HEK293 (cell line): ENCODE measurements around the gene PJVK.
A peak's percentile ranks its signal among the peaks of the same experiment; 100 is the strongest.

Experiments
- CTCF ChIA-PET: fragments of 350-600 bp; formaldehyde crosslinking; extraction: SDS; loops from one replicate; lab custom pipeline; 2021; ENCODE audit warnings: antibody characterized with exemption; lab: Yijun Ruan, JAX
- POLR2A ChIA-PET: fragments of 300-600 bp; formaldehyde crosslinking; extraction: SDS; loops from one replicate; lab custom pipeline; 2020; ENCODE audit warnings: antibody characterized with exemption, inconsistent platforms; lab: Yijun Ruan, JAX
- H3K27ac ChIP-seq: fragments of 200-500 bp; sonication (Bioruptor generic); 2 replicates; pipeline ENCODE4 v1.5.1; 2014; ENCODE audit warnings: low read depth, low read length, control low read depth, inconsistent platforms; ENCODE audit errors: extremely low read depth
- H3K36me3 ChIP-seq, 2 experiments: fragments of 200-500 bp in 1 of 2; sonication (Bioruptor generic) in 1 of 2; 1 replicate in 1 of 2; 2 replicates in 1 of 2; pipeline ENCODE4 v1.5.1; 2014 to 2017; ENCODE audit warnings: inconsistent platforms in 2 of 2, low read length in 2 of 2; ENCODE audit not compliant: control insufficient read depth in 2 of 2, insufficient read depth in 1 of 2
- H3K4me1 ChIP-seq: fragments of 200-500 bp; sonication (Bioruptor generic); 2 replicates; pipeline ENCODE4 v1.5.1; 2014; ENCODE audit warnings: mild to moderate bottlenecking, low read length, inconsistent platforms; ENCODE audit not compliant: control insufficient read depth, insufficient read depth
- H3K4me3 ChIP-seq: 2 replicates; pipeline ENCODE4 v1.5.1; 2011; ENCODE audit warnings: low read depth, mild to moderate bottlenecking, control low read depth, low read length, moderate library complexity
- H3K9me3 ChIP-seq: fragments of 200-500 bp; sonication (Bioruptor generic); 2 replicates; pipeline ENCODE4 v1.5.1; 2014; ENCODE audit warnings: low read depth, low read length, inconsistent platforms; ENCODE audit not compliant: control insufficient read depth, insufficient read depth
- PBX3 ChIP-seq: sonication (generic); formaldehyde crosslinking; IDR thresholded peaks from 2 replicates; pipeline ENCODE4 v1.8.1; 2022; ENCODE audit warnings: mild to moderate bottlenecking, moderate library complexity, missing genetic modification reagents
- PRDM1 ChIP-seq: fragments of 450-650 bp; formaldehyde crosslinking; IDR thresholded peaks from 2 replicates; pipeline ENCODE4; 2016; ENCODE audit warnings: missing biosample characterization, missing genetic modification characterization
- SCRT1 ChIP-seq: fragments of 450-650 bp; formaldehyde crosslinking; IDR thresholded peaks from 2 replicates; pipeline ENCODE4 v1.5.1; 2016; ENCODE audit warnings: missing biosample characterization, missing genetic modification characterization, borderline replicate concordance
- ZBTB1 ChIP-seq: fragments of 450-650 bp; formaldehyde crosslinking; IDR thresholded peaks from 2 replicates; pipeline ENCODE4 v1.5.1; 2016; ENCODE audit warnings: missing biosample characterization, missing genetic modification characterization
- ZBTB11 ChIP-seq: fragments of 450-650 bp; formaldehyde crosslinking; conservative IDR thresholded peaks from 2 replicates; pipeline ENCODE4 v1.5.1; 2016; ENCODE audit warnings: low read depth, missing biosample characterization, missing genetic modification characterization
- ZBTB21 ChIP-seq: fragments of 450-650 bp; formaldehyde crosslinking; IDR thresholded peaks from 2 replicates; pipeline ENCODE4 v1.5.1; 2017; ENCODE audit warnings: missing biosample characterization, missing genetic modification characterization
- ZBTB8A ChIP-seq: fragments of 450-650 bp; formaldehyde crosslinking; IDR thresholded peaks from 2 replicates; pipeline ENCODE4 v1.5.1; 2016; ENCODE audit warnings: missing biosample characterization, missing genetic modification characterization
- ZNF221 ChIP-seq: fragments of 450-650 bp; formaldehyde crosslinking; IDR thresholded peaks from 2 replicates; pipeline ENCODE4 v1.5.1; 2017; ENCODE audit warnings: missing biosample characterization, missing genetic modification characterization, borderline replicate concordance
- ZNF239 ChIP-seq: fragments of 450-650 bp; formaldehyde crosslinking; IDR thresholded peaks from 2 replicates; pipeline ENCODE4 v1.5.1; 2016; ENCODE audit warnings: missing biosample characterization, missing genetic modification characterization
- ZNF26 ChIP-seq: fragments of 450-650 bp; formaldehyde crosslinking; IDR thresholded peaks from 2 replicates; pipeline ENCODE4 v1.5.1; 2016; ENCODE audit warnings: missing biosample characterization, missing genetic modification characterization
- ZNF366 ChIP-seq: fragments of 450-650 bp; formaldehyde crosslinking; conservative IDR thresholded peaks from 2 replicates; pipeline ENCODE4 v1.5.1; 2016; ENCODE audit warnings: missing biosample characterization, missing genetic modification characterization
- ZNF501 ChIP-seq: fragments of 450-650 bp; formaldehyde crosslinking; IDR thresholded peaks from 2 replicates; pipeline ENCODE4 v1.5.1; 2016; ENCODE audit warnings: missing biosample characterization, missing genetic modification characterization
- ZNF518A ChIP-seq: fragments of 450-650 bp; formaldehyde crosslinking; conservative IDR thresholded peaks from 2 replicates; pipeline ENCODE4 v1.5.1; 2016; ENCODE audit warnings: low read depth, missing biosample characterization, missing genetic modification characterization
- ZNF549 ChIP-seq: fragments of 450-650 bp; IDR thresholded peaks from 2 replicates; pipeline ENCODE4 v1.5.1; 2018; ENCODE audit warnings: missing biosample characterization, missing genetic modification characterization, mild to moderate bottlenecking, inconsistent platforms, moderate library complexity
- ZNF561 ChIP-seq: fragments of 450-650 bp; IDR thresholded peaks from 2 replicates; pipeline ENCODE4 v1.5.1; 2018; ENCODE audit warnings: missing biosample characterization, missing genetic modification characterization, borderline replicate concordance
- ZNF600 ChIP-seq: fragments of 450-650 bp; formaldehyde crosslinking; IDR thresholded peaks from 2 replicates; pipeline ENCODE4 v1.5.1; 2016; ENCODE audit warnings: missing biosample characterization, missing genetic modification characterization
- ZNF660 ChIP-seq: fragments of 450-650 bp; IDR thresholded peaks from 2 replicates; pipeline ENCODE4 v1.5.1; 2018; ENCODE audit warnings: missing biosample characterization, mild to moderate bottlenecking, missing genetic modification characterization

Gene PJVK

GRCh38 chr2:178413472-178414265, 37.5 kb upstream of the PJVK start (continued):
- TF ChIP-seq ZNF26: no peak
- TF ChIP-seq PBX3 (CRISPR knock-in tag): no peak
- TF ChIP-seq ZNF221: no peak
- no peak for TF ChIP-seq ZNF366 (tag by site-specific recombination)
- no peak for TF ChIP-seq ZBTB11 (tag by site-specific recombination)
- peak; percentile 87 for TF ChIP-seq ZBTB8A
- no peak for TF ChIP-seq PRDM1 (tag by site-specific recombination)

- H3K4me1 ChIP-seq: no peaks in the 10 kb centered on the region
- TF ChIP-seq ZNF549 (tag by site-specific recombination) (no peak), SCRT1 (no peak), ZNF600 (tag by site-specific recombination) (0 out of 2 replicates have a peak, but pooled peaks have one; percentile 23), ZBTB1 (peak; percentile 65; the same call in 1 of the 2 replicates), ZNF501 (tag by site-specific recombination) (peak; percentile 80; the same call in 1 of the 2 replicates), ZBTB21 (tag by site-specific recombination) (peak; percentile 94), ZNF26 (no peak), ZNF518A (peak; percentile 67), ZNF660 (tag by site-specific recombination) (peak; percentile 96), ZNF561 (tag by site-specific recombination) (peak; percentile 83), ZNF239 (tag by site-specific recombination) (no peak)
Measured at GRCh38 chr2:178414266-178415247, 36.6 kb upstream of the PJVK start.

More at GRCh38 chr2:178414266-178415247, 36.6 kb upstream of the PJVK start:
- ChIA-PET POLR2A (interaction anchor here (1.0 to 2.9 kb wide), 10 partner anchors 10 to 342 kb away, joined by 3 to 33 read pairs (median 5); partner anchors contain the start of genes PDE11A, PJVK, PRKRA and RBM45), CTCF (interaction anchor here (0.6 to 4.2 kb wide), 39 partner anchors 9 to 616 kb away, joined by 3 to 61 read pairs (median 4); partner anchors contain the start of genes PJVK, PRKRA and RBM45)
- H3K4me3 ChIP-seq: peak overlapping the region; percentile 67
- H3K9me3 ChIP-seq: no peaks in the 10 kb centered on the region
- H3K27ac ChIP-seq: peak overlapping the region; percentile 88
- no peaks in the 10 kb centered on the region for H3K36me3 ChIP-seq
